Stimulated activated CD8-positive, alpha-beta memory T cell treated with anti-CD3 and anti-CD28 coated beads, Interleukin-4, amount 100 ng/mL, for 1 hour (primary cell): ENCODE measurements around the gene TRIM46.

Experiments used
- DNase-seq, 2 donors: peaks; one replicate each; pipeline ENCODE4 v3.0.0-alpha.2; 2020; ENCODE audit warnings: low read depth in 2 of 2, low spot score in 1 of 2

TRIM46 gene

DNA sequence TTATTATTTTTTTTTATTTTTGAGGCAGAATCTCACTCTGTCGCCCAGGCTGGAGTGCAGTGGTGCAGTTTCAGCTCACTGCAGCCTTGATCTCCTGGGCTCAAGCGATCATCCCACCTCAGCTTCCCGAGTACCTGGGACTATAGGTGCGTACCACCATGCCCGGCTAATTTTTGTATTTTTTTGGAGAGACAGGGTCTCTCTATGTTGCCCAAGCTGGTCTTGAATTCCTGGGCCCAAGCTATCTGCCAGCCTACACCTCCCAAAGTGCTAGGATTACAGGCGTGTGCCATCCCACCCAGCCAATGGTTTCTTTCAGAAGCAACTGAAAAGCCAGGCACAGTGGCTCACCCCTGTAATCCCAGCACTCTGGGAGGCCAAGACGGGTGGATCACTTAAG lies 2.8 kb upstream of the TRIM46 start:
- DNase-seq, result no peak

DNA sequence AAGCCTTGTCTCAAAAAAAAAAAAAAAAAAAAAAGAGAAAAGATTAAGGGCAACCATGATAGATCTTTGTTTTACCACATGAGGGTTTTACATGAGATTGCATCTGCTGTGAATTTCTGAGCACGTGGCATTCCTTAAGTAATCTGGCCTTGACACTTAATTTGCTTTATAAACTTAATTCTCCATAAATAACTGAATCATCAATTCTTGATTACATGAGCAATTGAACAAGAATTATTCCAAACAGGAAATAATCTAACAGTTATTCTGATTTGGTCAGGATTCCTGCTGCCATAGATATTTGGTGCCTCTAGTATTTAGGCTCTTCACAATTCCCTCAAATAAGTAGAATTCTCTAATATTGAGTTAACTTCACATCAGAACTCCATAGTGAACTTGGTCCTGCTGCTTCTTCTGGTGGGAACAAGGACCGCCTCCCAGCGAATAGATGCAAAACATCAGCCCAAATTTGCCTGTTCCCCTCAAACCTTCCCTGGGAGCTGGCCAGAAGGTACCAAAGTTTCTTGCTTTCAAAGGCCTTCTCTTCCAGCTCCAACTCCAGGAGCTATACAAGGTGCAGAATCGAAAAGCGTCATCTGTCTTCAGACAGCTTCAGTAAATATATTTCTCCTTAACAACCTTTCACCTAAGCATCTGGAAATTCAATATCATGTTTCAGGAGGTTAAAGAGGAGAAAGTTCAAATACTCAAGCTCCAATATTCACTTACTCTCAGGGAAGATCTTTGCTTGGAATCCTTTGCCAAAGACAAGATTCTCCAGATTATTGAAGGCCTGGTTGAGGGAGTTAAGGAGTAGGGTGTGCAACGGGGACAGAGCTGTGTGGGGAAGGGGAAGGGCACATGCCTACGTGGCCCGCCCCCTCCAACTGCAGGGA lies 1.6 kb upstream of the TRIM46 start:
- DNase-seq, result no peak

DNA sequence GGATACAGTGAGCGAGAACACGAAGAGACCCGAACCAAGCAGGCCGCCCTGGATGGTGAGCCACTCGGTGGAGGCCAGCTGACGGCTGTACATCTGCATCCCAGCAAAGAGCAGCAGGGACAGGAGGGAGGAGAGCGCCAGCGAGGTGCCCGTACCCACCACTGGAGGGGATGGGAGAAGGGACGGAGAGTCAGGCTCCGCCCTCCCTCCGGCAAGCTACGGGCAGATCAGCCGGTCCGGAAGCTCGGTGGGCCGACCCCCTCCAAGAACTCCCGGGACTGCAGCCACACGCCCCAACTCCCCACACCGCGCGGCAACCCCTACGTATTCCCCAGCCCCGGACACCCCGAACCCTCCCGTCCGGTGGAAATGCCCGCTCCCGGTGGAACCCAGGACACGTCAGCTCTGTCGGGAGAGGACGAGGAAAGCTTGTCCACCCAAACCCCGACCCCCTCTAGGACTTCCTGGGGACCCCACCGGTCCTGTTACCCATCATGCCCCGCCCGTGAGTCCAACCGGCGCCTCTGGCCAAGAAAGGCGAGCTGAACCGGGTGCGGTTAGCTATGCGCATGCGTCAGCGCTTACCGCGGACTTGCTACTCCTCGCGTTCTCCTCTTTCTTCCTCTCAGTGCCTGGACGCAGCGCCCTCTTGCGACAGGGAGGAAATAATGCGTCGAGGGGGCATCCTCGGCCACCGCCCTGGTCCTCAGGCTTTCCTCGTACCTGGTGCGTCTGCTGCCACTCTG lies 744 bp upstream of the TRIM46 start, which contains the start of gene KRTCAP2:
TSS of gene KRTCAP2 (minus strand) at position 573 of the 746 bp plus-strand sequence. CDS start at position 493, 80 bp downstream.
- DNase-seq, result peak; percentile 85 to 90

DNA sequence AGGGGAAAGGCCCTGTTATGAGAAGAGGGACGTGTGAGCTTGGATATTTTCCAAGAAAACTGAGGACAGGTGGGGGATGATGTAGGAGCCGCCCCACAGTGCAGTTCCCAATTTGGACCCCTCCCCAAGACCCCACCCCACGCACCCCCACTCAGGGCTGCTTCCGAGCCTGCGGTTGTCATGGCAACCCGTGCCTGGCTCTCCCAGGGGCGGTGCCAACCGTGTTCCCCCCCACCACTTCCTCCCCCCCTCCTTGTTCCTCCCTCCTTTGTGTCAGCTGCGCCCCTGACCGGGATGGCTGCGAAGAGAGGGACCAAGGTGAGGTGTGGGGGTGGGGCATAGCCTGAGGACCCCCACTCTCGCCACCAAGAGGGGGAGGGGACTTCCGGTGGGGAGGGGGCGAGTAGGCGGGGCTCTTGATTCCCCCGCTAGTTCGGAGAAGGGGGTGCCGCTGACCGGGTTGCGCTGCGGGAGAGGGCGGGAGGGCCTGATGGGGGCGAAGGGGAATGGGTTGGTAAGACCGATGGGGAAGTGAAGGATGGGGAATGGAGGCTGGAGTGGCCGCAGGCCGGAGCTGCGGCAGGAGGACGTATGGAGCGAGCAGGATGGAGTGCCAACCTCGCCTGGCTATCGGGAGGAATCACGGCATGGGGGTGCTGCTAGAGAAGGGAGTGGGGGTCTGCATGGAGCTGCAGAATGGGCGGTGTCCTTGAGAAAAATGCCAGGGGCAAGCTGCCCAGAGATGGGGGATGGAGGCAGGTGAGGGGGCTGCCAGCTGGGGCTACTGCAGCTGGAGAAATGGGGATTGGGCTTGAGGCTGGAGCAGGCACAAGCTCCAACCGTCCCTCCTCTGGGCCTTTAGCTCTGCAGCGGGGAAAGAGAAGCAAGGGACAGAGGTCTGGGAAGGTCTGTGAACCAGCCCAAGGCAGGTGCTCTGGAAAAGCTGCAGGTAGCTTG lies 953 bp downstream of the TRIM46 start:
- DNase-seq, result no peak

DNA sequence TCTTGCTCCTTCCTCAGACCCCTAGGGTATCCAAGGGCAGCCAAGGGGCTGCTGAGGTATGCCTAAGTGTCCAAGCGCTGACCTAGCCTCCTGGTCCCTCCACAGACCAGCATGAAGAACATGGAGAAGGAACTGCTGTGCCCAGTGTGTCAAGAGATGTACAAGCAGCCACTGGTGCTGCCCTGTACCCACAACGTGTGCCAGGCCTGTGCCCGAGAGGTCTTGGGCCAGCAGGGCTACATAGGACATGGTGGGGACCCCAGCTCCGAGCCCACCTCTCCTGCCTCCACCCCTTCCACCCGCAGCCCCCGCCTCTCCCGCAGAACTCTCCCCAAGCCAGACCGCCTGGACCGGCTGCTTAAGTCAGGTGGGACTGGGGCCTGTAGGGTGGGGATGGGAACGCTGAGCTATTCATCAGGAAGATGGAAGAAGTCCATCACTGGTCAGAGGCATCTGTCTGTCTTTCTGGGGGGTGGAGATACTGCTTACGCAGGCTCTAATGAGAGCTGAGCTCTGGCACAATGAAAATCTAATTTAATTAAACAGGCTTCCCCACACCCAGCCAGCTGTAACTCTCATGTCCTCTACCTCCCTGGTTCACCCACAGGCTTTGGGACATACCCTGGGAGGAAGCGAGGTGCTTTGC lies 1.8 kb downstream of the TRIM46 start:
- no peak for DNase-seq

DNA sequence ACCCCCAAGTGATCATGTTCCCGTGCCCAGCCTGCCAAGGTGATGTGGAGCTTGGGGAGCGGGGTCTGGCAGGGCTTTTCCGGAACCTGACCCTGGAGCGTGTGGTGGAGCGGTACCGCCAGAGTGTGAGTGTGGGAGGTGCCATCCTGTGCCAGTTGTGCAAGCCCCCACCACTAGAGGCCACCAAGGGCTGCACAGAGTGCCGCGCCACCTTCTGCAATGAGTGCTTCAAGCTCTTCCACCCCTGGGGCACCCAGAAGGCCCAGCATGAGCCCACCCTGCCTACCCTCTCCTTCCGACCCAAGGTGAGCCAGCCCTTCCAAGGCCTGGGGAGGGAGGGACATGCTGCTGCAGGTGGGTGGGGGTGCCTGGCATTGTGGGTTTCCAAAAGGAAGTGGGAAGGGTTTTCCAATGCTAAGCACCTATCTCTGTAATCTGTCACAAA lies 2.3 kb downstream of the TRIM46 start:
- no peak for DNase-seq

DNA sequence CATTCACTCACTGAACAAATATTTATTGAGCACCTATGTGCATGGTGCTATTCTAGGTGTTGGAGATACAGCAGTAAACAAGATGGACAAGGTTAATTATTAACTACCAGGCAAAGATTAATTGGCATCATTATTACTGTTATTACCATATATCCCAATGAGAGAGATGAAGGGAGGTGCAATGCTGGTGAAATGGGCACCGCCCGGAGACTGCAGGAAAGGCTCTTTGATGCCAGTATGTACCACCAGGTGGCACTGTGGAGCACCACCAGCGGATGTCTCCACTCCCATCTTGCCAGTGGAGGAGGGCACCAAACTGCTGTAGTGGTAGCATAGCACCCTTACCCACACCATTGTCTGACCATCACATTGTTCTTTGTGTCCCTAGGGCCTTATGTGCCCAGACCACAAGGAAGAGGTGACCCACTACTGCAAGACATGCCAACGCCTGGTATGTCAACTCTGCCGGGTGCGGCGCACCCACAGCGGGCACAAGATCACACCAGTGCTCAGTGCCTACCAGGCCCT lies 3.0 kb downstream of the TRIM46 start:
- DNase-seq, result peak; percentile 70 to 72

DNA sequence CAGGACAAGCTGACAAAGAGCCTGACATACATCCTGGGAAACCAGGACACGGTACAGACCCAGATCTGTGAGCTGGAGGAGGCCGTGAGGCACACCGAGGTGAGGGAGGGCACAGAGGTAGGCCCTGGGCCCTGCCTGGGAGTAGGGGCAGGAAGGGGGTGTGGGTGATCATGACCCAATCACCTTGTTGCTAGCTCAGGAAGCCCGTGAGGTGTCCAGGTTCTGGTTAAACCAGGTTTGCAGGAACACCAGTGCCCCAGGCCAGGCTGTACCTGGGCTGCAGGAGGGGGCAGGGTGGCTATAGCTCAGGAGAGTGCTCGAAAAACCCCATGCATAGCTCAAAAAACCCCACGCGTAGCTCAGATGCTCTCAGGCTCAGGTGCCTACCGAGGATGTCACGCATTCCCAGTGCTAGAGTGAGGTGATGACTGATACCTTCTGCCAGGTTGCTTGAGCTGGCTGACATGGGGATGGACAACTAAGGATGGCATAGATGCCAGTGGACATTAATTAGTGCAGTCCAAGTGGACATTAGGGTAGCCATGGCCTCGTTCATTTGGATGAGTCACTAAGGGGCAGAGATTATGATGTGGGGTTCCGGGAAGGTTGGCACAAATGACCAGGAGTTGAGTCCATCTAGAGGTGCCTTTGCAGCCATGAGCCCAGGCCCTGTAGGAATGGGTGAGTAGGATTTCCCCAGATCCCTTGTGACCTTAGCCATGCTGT lies 3.7 kb downstream of the TRIM46 start:
- DNase-seq, result no peak

DNA sequence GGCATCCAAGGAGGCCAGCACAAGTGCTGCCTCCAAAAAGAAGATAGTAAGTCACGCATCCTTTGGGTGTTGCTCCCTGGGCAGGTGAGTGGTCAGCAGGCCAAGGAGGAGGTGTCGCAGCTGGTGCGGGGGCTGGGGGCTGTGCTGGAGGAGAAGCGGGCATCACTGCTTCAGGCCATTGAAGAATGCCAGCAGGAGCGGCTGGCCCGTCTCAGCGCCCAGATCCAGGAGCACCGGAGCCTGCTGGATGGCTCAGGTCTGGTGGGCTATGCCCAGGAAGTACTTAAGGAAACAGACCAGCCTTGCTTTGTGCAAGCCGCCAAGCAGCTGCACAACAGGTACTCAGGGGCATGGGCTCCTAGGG lies 4.3 kb downstream of the TRIM46 start:
- no peak for DNase-seq

DNA sequence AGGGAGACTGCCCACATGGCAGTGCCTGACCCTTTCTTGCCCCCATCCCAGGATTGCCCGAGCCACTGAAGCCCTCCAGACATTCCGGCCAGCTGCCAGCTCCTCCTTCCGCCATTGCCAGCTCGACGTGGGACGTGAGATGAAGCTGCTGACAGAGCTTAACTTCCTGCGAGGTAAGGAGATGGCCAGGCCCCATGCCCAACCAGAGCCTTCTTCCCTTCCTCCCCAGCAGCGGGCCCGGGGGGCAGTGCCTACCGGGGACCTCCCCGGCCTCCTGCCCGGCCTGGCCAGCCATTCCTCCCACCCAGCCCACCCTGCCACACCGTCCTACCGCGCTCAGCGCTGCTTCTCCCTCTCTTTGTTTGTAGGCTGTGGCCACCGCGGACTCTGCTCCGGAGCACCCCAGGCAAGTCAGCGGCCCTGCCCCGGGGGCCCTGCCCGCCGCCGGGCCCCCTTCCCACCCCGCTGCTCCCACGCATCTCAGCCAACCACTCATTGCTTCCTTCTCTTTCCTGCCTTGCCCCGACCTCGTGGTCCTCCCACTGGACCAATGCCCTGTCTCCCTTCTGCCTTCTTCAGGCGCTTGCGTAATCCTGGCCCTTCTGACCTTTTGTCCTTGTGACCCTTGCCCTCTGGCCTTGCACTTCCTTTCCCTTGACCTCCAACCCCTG lies 4.9 kb downstream of the TRIM46 start:
- DNase-seq, result no peak

DNA sequence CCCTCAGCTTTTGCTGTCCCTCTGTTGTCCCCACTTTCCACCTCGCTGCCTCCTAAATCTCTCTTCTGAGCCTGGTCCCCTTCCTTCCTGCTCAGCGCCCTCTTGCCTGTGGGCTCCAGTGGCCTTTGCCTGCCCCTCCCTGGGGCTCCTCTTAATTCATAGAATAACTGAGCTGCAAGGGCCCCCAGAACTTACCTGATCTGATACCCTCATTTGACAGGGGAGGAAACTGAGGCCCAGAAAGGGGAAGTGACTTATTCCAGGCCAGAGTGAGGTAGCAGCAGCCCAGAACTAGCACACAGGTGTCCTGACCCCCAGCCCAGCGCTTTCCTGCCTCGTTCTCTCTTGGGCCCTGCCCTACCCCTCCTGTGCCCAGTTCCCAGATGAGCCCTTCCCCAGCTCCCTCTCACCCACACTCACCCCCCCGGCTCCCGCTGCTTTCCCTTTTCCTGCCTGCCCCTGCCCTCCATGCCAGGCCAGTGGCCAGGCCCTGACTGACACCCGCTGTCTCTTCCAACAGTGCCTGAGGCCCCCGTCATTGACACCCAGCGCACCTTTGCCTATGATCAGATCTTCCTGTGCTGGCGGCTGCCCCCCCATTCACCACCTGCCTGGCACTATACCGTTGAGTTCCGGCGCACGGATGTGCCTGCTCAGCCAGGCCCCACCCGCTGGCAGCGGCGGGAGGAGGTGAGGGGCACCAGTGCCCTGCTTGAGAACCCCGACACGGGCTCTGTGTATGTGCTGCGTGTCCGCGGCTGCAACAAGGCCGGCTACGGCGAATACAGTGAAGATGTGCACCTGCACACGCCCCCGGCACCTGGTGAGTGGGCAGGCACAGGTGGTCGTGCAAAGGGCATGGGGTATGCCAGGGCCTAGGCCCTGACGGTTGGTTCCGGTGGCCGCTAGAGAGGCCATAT lies 5.7 kb downstream of the TRIM46 start:
- no peak for DNase-seq

DNA sequence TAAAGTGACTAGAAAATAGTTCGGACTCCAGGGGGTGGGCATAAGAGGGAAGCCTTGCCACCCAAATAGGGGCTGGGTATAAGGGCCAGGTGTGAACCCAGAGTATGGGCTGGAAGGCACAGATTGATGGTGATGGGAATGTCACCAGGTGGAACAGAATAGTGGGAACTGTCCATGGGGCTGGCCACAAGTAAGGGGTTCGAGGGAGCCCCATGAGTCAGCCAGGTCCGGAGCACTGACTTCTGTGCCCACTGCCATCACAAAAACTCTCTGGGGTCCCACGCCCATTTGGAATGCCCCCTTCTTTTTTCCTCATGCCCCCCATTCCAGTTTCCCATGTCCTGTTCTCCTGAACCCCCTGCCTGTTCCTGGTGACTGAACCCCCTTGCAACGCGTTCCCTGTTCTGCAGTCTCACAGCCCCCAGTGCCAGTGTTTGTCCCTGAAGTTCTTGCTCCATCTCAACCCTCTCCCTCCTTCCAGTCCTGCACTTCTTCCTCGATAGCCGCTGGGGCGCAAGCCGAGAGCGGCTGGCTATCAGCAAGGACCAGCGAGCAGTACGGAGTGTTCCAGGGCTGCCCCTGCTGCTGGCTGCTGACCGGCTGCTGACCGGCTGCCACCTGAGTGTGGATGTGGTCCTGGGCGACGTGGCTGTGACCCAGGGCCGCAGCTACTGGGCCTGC lies 7.9 kb downstream of the TRIM46 start:
- DNase-seq, result no peak

DNA sequence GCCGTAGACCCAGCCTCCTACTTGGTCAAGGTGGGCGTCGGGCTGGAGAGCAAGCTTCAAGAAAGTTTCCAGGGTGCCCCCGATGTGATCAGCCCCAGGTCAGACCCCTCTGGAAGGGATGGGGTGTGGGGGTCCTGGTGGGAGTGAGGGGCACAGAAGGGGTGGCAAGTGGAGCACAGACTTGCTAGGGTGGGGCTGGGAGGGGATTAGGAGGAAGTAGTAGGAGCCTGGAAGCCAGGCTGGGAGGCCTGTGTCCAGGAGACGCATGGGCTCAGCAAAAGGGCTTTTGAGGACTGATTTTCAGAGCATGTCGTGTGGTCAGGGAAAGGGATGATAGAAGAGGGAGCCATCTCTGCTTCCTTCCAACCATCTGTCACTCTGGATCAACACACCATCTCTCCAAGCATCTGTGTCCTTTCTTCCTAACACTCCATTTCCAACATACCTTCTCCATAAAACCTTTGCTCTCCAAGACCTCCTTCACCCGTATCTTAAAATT lies 8.5 kb downstream of the TRIM46 start:
- no peak for DNase-seq

DNA sequence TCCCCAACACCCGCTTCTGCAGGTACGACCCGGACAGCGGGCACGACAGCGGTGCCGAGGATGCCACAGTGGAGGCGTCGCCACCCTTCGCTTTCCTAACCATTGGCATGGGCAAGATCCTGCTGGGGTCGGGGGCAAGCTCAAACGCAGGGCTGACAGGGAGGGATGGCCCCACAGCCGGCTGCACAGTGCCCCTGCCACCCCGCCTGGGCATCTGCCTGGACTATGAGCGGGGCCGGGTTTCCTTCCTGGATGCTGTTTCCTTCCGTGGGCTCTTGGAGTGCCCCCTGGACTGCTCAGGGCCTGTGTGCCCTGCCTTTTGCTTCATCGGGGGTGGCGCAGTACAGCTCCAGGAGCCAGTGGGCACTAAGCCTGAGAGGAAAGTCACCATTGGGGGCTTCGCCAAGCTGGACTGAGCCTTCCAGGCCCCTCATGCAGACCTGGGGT lies 10.1 kb downstream of the TRIM46 start:
- no peak for DNase-seq

DNA sequence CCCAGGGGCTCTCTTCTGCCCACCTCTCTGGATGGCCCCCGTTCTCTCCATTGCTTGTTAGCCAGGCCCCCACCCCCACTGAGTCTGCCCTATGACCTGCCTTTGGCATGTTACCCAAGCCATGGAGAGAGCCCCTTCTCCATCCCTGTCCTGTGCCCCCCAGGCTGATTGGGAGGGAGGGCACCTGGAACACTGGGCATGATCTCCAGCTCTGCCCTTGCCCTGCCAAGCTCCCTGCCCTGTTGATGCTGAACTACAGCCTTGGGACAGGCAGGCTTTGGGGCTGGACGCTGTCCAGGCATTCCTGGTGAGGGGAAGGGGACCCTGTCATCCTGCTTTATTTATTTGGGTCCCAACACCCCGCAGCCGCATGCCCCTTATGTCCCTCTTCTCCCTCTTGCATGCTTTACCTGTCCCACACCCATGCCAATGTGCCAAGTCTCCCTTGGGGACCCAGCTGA lies 10.7 kb downstream of the TRIM46 start:
- DNase-seq, result no peak

DNA sequence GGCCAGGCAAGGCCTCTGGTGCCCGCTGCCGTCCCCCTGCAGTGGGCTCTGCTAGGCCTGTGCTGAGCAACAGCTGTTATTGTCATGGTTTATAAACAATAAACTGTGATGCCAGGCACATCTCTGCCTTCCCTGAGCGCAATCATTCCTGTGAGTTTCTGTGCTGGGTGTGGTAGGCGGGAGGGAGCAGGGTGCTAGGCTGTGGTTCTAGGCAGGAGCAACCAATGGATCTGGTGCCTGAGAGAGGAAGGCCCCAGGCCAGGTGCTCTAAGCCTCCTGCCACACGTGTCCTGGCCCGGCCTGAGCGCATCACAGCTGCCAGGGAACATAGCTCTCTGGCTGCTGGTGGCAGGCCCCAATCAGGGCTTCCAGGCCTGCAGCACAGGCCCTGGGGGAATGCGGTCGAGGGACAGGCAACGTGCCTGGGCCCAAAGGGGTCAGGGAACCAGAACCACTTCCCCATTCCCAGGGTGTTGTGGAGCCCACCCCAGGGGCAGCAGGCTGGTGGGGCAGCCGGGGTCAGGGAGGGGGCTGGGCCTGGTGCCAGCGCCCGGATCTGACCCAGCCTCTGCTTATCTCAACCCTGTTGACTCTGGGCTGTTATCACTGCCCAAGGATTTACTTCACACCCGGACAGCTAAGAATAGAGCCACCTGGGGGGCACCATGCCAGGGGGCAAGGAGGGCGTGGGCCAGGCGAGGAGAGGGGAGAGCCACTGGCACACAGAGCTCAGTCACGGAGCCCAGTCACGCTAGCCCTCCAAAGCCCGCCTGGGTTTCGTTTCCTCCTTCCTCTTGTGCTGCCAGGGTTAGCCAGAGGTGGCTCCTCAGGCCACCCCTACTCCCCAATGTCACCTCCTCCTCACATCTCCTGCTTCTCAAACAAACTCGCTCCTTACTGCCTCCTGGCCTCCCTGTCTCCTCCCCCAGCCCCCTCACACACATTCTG lies 11.5 kb downstream of the TRIM46 start:
- DNase-seq, result no peak
